Measurements from ENCODE around the gene ARVCF.

The ARVCF gene, protein sequence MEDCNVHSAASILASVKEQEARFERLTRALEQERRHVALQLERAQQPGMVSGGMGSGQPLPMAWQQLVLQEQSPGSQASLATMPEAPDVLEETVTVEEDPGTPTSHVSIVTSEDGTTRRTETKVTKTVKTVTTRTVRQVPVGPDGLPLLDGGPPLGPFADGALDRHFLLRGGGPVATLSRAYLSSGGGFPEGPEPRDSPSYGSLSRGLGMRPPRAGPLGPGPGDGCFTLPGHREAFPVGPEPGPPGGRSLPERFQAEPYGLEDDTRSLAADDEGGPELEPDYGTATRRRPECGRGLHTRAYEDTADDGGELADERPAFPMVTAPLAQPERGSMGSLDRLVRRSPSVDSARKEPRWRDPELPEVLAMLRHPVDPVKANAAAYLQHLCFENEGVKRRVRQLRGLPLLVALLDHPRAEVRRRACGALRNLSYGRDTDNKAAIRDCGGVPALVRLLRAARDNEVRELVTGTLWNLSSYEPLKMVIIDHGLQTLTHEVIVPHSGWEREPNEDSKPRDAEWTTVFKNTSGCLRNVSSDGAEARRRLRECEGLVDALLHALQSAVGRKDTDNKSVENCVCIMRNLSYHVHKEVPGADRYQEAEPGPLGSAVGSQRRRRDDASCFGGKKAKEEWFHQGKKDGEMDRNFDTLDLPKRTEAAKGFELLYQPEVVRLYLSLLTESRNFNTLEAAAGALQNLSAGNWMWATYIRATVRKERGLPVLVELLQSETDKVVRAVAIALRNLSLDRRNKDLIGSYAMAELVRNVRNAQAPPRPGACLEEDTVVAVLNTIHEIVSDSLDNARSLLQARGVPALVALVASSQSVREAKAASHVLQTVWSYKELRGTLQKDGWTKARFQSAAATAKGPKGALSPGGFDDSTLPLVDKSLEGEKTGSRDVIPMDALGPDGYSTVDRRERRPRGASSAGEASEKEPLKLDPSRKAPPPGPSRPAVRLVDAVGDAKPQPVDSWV

DNA sequence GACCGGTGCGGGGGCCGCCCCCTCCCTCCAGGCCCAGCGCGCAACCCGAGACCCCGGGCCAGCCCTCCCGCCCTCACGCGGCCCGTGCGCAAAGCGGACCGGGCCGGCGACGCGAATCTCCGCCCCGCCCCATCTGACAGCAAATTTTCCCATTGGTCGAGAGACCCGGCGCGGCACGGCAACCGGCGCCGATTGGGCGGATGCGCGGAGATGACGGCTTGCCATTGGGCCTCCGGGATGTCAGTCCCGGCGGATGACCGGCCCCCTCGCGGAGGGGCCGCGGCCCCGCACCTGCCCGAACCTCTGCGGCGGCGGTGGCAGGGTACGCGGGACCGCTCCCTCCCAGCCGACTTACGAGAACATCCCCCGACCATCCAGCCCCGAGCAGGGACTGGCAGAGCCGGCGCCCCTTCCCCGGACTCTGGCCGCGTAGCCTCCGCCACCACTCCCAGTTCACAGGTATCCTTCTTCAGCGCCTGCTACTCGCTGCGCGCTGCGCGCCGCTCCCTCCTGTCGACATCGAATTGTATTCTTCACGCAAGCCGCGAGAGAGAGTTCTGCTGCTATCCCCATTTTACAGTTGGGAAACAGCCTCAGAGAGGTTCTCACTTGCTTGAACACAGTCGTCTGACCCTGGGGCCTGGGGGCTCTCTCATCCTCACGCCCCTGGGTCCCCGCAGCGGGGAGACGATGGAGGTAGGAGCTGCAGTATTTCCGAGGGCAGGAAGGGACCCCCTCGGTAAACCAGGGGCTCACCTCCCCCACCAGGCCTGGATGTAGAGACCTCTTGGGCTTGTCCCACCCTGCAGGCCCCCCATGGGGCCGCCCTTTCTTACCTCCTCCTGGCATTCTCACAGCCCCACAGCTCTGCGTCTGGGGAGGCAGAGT, at the start of gene ARVCF:
Gene ARVCF (minus strand): TSS at position 90 of the 888 bp plus-strand sequence. CDS start 26,029 bp downstream, outside the sequence.
- DNase-seq (ENCODE audit: low read depth, low spot score) = peak; percentile 42
- POLR2A ChIA-PET = no interaction called here
- CTCF ChIA-PET = interaction anchor here (0.8 kb wide), 1 partner anchor 26 kb away, joined by 3 read pairs; no protein-coding TSS in a partner anchor
- H3K4me3 ChIP-seq (ENCODE audit: low read depth, low read length) = peak within 1 kb of the TSS; percentile 59
- TF ChIP-seq, protein P1, sequence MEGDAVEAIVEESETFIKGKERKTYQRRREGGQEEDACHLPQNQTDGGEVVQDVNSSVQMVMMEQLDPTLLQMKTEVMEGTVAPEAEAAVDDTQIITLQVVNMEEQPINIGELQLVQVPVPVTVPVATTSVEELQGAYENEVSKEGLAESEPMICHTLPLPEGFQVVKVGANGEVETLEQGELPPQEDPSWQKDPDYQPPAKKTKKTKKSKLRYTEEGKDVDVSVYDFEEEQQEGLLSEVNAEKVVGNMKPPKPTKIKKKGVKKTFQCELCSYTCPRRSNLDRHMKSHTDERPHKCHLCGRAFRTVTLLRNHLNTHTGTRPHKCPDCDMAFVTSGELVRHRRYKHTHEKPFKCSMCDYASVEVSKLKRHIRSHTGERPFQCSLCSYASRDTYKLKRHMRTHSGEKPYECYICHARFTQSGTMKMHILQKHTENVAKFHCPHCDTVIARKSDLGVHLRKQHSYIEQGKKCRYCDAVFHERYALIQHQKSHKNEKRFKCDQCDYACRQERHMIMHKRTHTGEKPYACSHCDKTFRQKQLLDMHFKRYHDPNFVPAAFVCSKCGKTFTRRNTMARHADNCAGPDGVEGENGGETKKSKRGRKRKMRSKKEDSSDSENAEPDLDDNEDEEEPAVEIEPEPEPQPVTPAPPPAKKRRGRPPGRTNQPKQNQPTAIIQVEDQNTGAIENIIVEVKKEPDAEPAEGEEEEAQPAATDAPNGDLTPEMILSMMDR (IDR thresholded peaks at IDR 0.05; ENCODE audit: insufficient read depth, low read length, missing control alignments) = no peak

GRCh38 chr22:20065896-20066616, 49.4 kb upstream of the ARVCF start:
- no peak for DNase-seq (ENCODE audit: low read depth, low spot score)
- CTCF ChIA-PET = no interaction called here
- POLR2A ChIA-PET = no interaction called here
- no peak overlapping the region for H3K4me3 ChIP-seq (ENCODE audit: low read depth, low read length)
- TF ChIP-seq, protein P1 (IDR thresholded peaks at IDR 0.05; ENCODE audit: insufficient read depth, low read length, missing control alignments) = no peak

- no peak overlapping the region for H3K4me3 ChIP-seq (ENCODE audit: low read depth, low read length)
- POLR2A ChIA-PET = no interaction called here
- TF ChIP-seq, protein P1 (IDR thresholded peaks at IDR 0.05; ENCODE audit: insufficient read depth, low read length, missing control alignments) = no peak
- no peak for DNase-seq (ENCODE audit: low read depth, low spot score)
- CTCF ChIA-PET = no interaction called here
Observed at GRCh38 chr22:20064545-20065262, 48.1 kb upstream of the ARVCF start.

- DNase-seq (ENCODE audit: low read depth, low spot score) = no peak
- POLR2A ChIA-PET = no interaction called here
- TF ChIP-seq, protein P1 (IDR thresholded peaks at IDR 0.05; ENCODE audit: insufficient read depth, low read length, missing control alignments) = no peak
- CTCF ChIA-PET = no interaction called here
- H3K4me3 ChIP-seq (ENCODE audit: low read depth, low read length) = no peak overlapping the region
Observed at GRCh38 chr22:20064140-20064480, 47.5 kb upstream of the ARVCF start.
